SK-N-MC (cell line): ENCODE results near the gene YAE1.

Source experiments
- EZH2 ChIP-seq: fragments of 200-600 bp; sonication (generic); IDR thresholded peaks from one replicate; pipeline ENCODE4 v1.6.1; 2017; ENCODE audit warnings: antibody characterized with exemption
- FOXP2 ChIP-seq: optimal IDR thresholded peaks from 2 replicates; pipeline ENCODE3; 2011; ENCODE audit warnings: mild to moderate bottlenecking, moderate library complexity; ENCODE audit not compliant: insufficient read depth; ENCODE audit errors: extremely low read length, control extremely low read depth
- POLR2AphosphoS5 ChIP-seq: IDR thresholded peaks from 2 replicates; pipeline ENCODE4 v1.6.1; 2012; ENCODE audit warnings: mild to moderate bottlenecking, low read depth, low read length, borderline replicate concordance

DNA sequence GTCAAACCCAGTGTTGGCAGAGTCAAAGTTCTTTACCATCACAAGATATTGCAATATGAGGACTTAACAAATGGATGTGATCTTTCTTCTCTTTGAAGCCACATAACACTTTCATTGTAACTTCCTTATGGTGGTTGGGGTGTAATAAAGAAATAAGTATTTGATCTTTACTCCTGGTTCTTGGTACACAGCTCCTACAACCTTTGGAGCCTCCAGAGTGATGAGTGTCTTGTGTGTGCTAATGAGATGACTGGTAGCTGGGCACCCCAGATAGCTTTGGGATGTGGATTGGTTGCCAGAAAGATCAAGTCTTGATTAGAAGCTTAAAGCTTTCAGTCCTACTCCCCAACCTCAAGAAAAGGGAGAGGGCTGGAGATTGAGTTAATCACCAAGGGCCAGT lies 31.1 kb upstream of the YAE1 start:
- TF ChIP-seq EZH2 (no peak), POLR2AphosphoS5 (no peak), FOXP2 (no peak)
